GDM1 (cell line): ENCODE results near the gene RPL5.

Experiments
- DNase-seq: peaks from one replicate; lab custom pipeline; 2025; lab: John Stamatoyannopoulos, UW

RPL5 gene

DNA sequence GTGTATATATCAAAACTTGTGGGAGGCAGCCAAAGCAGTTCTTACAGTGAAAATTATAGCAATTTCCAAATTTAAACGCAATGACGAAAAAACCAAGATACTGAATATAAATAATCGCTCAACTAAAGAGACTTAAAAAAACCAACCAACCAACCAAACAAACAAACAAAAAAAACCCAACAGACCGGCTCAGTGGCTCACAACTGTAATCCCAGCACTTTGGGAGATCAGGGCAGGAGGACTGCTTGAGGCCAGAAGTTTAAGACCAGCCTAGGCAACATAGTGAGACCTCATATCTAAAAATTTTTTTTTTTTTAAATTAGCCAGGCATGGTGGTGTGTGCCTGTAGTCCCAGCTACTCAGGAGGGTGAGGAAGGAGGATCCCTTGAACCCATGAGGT is 23.4 kb downstream of the RPL5 start:
- no peak for DNase-seq

DNA sequence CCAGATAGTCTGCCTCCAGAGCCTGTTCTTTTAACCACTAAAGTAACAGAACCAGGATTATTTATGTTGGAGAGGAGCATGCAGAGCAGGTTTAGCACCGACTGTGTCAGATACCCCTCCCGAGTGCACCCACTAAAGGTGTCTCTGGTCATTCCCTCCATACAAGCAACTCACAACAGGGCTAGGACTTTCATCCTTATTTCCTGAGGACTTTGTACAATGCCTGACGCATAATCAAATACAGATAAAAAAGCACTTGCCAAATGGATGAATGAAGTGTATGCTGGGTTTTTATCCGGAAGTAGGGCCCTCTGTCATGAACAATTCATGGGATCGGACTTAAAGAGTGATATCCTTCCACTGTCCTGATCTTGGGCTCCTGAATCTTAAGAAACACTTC is 26.0 kb downstream of the RPL5 start:
- no peak for DNase-seq

DNA sequence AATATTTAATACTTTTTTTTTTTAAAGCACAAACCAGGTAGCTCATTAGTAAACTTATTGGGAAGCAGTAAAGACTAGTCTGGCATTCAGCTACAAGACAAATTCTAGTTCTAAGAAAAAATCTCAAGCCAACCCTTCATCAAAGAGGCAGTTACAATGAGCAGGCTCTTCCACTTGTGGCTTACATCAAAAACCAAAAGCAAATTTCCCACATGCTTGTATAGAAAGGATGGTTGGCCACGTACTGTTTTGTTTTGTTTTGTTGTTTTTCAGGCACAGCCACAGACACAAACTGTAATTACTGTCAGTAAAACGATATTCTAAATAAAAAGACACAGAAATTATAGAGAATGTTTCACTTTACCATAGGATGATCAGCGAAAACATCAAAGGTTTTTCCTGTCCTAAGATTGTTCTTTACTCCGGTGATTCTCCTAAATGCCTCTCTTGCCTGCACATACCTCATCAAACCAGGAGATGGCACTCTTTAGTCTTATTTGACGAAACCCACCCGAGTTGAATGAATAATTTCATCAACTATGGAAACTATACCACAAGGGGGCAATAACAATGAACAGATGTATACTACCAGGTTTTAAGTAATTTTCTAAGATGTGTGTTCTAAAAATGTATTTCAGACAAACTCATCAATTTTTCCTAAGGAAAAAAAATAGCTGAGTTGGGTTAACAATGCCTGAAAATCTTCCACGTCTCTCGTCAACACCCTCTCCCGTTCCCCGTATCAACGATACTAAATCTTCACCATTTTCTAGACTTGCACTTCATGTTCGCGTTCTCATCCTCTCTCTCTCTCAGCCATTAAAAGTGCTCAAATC is 26.9 kb downstream of the RPL5 start:
- DNase-seq: peak; percentile 52

DNA sequence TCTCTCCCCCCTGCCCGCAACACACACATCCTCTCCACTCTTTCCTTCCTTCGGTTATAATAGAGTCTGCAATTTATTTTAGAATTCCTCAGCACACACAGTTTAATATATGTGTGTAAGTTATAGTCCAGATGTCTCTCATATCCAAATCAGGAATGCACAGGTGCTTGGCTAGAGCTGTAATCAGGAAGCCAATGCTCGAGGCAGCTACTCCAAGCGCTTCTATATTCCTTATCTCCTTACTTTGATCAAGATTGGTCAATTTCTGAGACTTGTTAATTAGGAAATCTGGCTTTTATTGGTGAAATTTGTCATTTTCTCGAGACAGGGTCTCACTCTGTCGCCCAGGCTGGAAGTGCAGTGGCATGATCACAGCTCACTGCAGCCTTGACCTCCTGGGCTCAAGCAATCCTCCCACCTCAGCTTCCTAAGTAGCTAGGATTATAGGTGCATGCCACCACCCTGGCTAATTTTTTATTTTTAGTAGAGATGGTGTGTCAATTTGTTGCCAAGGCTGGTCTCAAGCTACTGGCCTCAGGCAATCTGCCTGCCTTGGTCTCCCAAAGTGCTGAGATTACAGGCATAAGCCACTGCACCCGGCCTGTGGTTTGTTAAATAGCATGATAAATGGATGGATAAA is 27.7 kb downstream of the RPL5 start:
- no peak for DNase-seq

DNA sequence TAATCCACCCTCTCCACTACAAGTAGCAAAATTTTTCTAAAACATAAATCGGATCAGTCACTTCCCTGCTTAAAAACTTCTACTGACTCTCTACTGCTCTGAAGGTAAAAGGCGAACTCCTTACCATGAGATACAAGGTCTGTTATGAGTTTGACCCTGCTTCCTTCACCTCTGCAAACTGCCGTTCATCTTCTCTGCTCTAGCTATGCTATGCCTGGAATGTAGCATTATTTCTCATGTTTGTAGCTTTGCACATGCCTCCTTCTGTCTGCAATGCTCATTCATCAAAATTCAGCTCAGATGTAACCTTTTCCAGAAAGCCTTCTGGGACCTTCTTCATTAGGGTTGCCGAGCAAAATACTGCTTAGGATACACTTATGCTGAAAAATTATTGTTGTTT is 30.8 kb downstream of the RPL5 start:
- DNase-seq: no peak

DNA sequence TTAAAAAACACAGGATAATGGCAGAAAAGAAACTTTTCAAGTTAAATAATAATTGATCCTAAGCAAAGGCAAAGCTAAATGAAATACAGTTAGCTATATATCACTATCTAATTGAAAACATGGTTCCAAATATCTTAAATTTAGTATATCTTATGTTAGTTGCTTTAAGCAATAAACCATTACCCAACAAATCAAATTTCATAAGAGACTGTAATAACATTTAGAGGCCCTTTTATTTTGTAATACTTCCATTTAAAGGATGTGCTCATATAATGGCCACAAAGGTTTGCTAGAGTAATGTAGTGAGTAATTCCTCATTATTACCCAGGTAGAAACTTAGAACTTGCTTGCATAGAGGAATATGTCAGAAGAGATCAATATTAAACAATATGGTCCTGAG is 32.3 kb downstream of the RPL5 start:
- DNase-seq: no peak

DNA sequence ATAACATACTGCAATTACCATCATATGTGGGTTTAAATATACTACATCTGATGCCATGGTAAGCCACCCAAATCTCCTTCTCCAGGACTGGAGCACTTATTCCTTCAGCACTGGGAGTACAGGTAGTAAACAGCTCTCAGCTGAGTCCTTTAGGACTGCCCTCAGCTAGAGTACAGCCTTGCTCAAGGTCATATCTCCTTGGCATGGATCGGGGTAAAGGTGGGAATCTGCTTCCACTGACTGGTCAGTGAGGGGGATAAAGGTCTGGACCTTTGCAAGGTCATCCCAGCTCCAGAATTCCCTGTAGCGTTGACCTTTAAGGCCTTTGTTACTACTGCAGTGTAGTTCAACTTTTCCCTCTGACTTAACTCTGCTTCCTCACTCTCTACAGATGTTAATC is 38.8 kb downstream of the RPL5 start:
- no peak for DNase-seq

DNA sequence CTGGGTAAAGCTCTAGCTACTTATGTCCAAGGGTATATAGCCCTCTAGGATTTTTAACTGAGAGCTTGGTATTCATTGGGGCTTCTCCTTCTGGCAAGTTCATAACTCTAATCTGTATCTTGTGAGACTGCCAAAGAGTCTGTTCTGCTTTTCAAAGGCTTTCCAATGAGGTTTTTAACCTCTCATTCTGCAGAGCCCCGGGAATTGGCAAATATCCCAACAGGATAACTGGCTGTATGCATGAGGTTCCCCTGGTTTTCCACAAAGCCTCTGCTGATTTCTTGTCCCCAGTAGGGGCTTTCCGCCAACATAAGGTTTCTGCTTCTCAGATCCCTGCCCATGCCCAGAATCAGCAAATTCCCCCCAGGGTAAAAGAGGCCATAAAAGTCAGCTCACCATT is 40.9 kb downstream of the RPL5 start:
- no peak for DNase-seq

DNA sequence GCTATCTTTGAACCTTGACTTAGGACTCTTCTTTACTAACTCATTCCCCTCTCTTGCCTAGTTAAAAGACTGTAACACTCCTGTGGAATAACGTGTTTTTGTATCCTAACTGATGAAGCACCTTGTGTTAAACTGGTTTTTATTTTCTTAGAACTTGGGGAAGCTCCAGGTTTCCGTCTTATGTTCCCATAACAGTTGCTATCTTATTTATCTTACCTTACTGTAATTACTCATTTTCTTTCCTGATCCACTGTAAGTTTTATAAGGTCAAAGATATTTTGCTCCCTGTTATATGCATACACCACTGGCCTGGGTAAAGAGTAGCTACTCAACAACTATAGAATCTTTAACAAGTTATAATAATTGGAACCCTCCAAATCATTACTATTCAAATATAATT is 43.1 kb downstream of the RPL5 start:
- no peak for DNase-seq

DNA sequence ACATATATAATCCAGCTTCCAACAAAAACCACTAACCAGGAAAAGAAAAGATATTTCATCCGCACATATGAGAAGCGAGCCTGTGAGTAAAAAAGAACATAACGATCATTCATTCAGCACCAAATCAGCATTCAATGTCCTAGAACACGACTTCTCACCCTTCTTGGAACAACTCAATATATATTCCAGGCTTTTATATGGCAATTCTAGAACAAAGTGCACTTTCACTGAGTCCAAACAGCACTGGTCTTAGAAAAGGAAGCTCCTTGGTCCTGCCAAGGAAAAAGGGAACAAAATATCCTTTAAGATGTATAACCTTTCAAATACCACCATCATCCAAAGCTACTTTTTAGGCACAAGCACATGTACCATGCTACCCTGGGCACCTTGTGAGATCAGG is 44.5 kb downstream of the RPL5 start:
- no peak for DNase-seq

DNA sequence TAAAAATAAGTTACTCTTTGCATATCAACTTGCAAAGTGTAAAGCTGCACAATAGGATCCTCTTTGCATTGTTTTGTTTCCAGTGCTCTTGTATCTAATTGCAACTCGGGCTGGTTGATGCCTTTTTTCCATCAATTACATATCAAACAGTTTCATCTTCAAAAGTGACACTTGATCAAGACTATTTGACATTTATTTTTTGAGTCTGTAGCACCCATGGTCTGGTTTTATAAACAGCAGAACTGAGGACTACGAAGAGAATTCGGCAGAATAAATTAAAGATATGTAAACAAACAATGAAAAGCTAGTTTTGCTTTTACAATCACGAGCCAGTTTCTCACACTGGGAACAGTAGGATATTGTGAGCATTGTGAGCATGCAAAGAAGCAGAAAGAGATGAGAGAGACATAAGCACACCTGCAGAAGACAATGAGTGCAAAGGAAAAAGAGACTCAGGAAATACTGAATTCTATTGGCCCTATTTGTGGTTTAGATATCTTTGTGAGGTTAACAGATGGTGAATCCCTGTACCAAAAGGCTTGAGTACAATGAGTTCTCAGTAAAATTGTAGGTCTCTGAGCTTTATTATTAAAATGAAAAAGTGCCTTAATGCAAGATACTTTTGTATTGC is 45.4 kb downstream of the RPL5 start:
- DNase-seq: no peak

DNA sequence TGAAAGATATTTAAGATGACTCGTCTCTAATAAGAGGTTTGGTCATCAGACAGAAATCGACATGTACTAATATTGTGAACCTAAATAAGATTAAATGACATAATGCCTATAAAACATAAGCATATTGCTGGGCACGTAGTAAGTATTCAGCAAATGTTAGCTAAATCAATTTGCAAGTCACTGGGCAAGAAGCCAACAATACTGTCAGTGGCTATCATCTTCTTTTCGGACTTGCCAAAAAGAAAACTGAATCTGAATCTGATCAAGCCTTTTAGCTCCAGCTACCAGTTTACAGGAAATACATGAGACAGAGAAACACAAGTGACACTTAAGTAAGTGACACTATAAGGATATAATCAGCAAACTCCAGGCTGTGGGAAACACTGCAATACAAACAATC is 46.0 kb downstream of the RPL5 start:
- DNase-seq: no peak

DNA sequence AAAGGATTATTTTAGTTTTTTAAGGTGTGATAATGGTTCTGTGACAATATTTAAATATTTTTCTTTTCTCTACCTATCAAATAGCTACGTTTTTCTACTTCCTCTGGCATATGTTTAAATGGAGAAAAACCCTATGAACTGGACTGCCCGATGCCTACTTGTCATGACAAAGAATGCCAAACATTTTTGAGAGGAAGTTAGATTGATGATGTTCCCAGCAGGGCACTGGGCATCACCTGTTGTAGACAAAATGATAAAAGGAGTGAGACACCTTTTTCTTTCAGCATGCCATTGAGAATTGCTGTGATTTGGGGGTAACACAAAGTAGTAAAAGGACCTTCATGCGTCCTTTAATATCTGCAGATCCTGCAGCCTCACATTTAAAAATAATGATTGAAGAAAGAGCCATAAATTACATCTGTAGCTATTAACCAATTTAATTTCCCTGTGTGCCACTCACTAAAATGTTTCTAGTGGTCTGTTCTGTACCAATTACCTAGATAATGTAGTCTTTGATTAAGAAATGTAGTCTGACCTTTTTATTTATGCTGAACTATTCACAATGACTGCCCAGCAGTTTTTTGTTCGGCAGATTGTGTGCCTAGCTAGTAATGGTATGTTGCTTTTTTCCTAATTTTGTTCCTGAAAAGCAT is 47.6 kb downstream of the RPL5 start:
- DNase-seq: no peak

DNA sequence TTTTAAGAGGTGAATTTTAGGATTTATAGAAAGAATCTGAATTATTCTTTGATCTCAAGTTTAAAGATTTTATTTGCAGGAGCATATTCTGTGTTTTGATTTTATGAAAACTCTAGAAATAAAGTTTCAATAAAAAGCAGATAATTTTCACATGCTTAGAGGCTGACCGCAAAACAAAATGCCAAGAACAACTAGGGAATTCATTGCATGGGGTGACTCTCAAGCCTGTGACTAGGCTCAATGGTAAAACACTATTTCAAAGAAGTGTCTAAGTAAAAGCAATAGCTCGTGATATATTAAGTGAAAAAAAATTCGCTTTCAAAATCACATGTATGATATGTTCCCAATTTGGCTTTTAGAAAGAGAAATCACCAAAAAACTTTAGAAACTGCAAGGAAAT is 49.6 kb downstream of the RPL5 start:
- DNase-seq: no peak

DNA sequence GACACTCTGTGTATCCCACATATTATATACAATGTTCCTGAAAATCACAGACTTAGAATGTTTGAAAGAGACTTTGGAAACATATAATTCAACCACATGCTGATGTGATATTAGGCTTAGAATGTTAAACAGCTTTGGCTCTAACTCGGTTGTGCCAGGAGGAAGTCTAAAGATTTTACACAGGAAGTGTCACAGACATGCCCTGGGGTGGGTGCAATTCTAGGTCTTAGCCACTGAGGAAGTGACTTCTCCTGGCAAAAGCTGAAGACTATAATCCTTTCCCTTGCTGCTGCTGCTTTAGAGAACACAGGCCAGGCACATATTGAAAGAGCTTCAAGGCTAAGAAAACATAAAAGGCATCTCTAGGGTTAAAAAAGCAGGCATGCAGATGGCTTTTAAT is 51.0 kb downstream of the RPL5 start:
- DNase-seq: no peak

DNA sequence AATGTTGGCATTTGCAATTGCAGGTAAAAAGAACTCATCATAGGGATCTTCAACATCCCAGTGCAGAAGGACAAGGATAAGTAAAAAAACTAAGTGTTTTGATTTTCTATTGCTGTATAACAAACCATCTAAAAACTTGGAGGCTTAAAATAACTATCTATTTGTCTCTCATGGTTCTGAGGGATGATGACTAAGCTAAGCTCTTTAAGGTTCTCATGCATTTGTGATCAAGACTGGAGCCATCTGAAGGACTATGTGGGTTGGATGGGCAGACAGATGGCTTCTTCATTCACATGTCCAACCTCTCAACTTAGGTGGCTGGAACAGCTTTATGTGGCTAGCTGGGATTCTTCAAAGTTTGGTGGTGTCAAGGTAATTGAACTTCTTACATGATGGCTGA is 51.5 kb downstream of the RPL5 start:
- DNase-seq: no peak

DNA sequence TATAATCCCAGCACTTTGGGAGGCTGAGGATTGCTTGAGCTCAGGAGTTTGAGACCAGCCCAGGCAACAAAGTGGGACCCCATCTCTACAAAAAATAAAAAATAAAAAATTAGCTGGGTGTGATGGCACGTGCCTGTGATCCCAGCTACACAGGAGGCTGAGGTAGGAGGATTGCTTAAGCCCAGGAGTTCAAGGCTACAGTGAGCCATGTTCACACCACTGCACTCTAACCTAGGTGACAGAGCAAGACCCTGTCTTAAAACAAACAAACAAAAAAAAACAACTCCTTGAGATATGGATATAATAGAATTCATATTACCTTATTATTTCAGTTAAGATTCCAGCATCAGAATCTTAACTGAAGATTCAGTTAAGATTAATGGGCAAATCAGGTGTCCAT is 52.4 kb downstream of the RPL5 start:
- no peak for DNase-seq

DNA sequence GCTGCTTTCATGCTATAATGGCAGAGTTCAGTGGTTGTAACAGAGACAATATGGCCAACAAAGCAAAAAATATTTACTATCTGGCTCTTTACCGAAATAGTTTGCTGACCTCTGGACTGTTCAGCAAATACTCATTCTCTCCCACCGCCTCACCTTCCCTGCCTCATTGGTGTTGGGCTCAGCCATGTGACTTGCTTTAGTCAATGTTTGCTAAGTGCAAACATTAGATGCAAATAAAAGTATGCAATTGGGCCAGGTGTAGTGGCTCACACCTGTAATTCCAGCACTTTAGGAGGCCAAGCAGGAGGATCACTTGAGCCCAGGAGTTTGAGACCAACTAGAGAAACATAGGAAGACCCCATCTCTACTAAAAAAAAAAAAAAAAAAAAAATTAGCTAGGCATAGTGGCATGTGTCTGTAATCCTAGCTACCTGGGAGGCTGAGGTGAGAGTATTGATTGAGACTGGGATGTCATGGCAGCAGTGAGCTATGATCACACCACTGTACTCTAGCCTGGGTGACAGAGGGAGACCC is 55.1 kb downstream of the RPL5 start:
- DNase-seq: no peak

DNA sequence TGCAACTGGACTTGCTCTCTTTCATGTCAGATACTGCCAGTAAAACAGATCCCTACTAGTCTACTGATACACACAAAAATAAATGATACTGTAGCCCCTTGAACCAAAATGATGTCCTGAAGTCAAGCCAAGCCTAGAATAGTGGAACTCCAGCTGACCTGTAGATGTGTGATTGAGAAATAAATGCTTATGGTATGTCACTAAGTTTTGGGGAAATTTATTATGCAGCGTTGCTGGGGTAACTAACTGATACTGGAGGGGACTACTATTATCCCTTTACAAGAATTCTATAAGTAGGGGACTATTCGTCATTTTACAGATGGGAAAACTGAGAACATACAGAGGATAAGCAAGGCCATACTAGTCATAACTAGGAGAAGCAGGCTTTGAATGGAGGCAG is 55.6 kb downstream of the RPL5 start:
- DNase-seq: no peak
